Measurements from ENCODE around the gene INPP5B.

DNA sequence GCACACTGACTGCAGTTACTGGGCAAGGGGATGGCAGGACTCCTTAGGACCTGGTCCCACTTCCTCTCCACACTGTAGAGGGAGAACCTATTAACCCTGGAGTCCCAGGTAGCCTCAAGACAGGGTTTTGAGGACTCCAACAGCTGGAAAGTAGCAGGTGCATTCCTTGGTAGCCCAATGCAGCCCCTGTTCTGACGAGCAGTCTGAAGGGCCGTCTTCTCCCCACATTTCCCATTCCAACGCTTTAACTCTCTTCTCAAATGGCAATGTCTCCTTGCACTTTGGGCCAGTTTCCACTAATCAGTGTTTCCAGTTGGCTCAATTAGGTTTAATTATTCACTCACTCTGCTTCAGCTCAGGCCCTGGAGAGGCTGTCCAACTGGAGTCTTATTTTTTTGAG is 8.8 kb upstream of the INPP5B start:
- TF ChIP-seq, protein P1, sequence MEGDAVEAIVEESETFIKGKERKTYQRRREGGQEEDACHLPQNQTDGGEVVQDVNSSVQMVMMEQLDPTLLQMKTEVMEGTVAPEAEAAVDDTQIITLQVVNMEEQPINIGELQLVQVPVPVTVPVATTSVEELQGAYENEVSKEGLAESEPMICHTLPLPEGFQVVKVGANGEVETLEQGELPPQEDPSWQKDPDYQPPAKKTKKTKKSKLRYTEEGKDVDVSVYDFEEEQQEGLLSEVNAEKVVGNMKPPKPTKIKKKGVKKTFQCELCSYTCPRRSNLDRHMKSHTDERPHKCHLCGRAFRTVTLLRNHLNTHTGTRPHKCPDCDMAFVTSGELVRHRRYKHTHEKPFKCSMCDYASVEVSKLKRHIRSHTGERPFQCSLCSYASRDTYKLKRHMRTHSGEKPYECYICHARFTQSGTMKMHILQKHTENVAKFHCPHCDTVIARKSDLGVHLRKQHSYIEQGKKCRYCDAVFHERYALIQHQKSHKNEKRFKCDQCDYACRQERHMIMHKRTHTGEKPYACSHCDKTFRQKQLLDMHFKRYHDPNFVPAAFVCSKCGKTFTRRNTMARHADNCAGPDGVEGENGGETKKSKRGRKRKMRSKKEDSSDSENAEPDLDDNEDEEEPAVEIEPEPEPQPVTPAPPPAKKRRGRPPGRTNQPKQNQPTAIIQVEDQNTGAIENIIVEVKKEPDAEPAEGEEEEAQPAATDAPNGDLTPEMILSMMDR (IDR thresholded peaks at IDR 0.05) = no peak
- TF ChIP-seq POLR2A (IDR thresholded peaks at IDR 0.05) = no peak

Measured in adrenal gland (tissue), 5 donors.